Thyroid gland (tissue), 4 donors: Measurements from ENCODE around the gene DNAH11.

ENCODE experiments used
- CTCF ChIP-seq, 6 experiments: fragments of 200-600 bp in 3 of 6; fragments of 450-650 bp in 3 of 6; sonication (generic) in 3 of 6; IDR thresholded peaks; one replicate each; pipeline ENCODE4 v1.5.1; 2016 to 2019; ENCODE audit warnings: antibody characterized with exemption in 6 of 6, mild to moderate bottlenecking in 2 of 6, inconsistent platforms in 1 of 6, moderate library complexity in 1 of 6
- POLR2A ChIP-seq, 2 donors: fragments of 450-650 bp; IDR thresholded peaks; one replicate each; pipeline ENCODE4 v1.6.1; 2017; ENCODE audit warnings: antibody characterized with exemption in 2 of 2, mild to moderate bottlenecking in 2 of 2, moderate library complexity in 1 of 2

- TF ChIP-seq CTCF (IDR thresholded peaks at IDR 0.05) (no peak), POLR2A (IDR thresholded peaks at IDR 0.05) (no peak)
These were observed 44.4 kb downstream of the DNAH11 start for GRCh38 chr7:21587139-21587784.
